Brain microvascular endothelial cell (primary cell): ENCODE data around the gene ATP8B4.

Experiments used
- DNase-seq: peaks from one replicate; pipeline ENCODE4 v3.0.0-alpha.2; 2020
- H3K27ac ChIP-seq: fragments of 250-450 bp; sonication (Bioruptor Pico); 2 replicates; pipeline ENCODE4 v1.5.1; 2020; ENCODE audit warnings: mild to moderate bottlenecking, moderate library complexity
- H3K27me3 ChIP-seq: fragments of 250-450 bp; sonication (Bioruptor Pico); replicated peaks from 2 replicates; pipeline ENCODE4 v1.5.1; 2020; ENCODE audit warnings: mild to moderate bottlenecking
- H3K36me3 ChIP-seq: fragments of 250-450 bp; sonication (Bioruptor Pico); replicated peaks from 2 replicates; pipeline ENCODE4 v1.5.1; 2020; ENCODE audit warnings: mild to moderate bottlenecking
- H3K4me3 ChIP-seq: 2 replicates; pipeline ENCODE4 v1.5.1; 2011; ENCODE audit warnings: low read depth, mild to moderate bottlenecking, control low read depth, low read length, moderate library complexity
- CTCF ChIP-seq: IDR thresholded peaks from 2 replicates; pipeline ENCODE4 v1.5.1; 2011; ENCODE audit warnings: low read depth, mild to moderate bottlenecking, moderate library complexity, low read length, control low read depth, inconsistent platforms; ENCODE audit errors: missing control alignments
- in situ Hi-C: cut with HindIII; loops from 2 replicates; pipeline ENCODE4 v1.10.0; 2017; ENCODE audit warnings: low sequenced_read_pairs, low pct_ligation_motif_present

ATP8B4 gene

GRCh38 chr15:49898575-49899283 lies 220.3 kb downstream of the ATP8B4 start:
- no peak for DNase-seq
- H3K27me3 ChIP-seq: no peaks in the 10 kb centered on the region
- in situ Hi-C loops: no loop called here
- no peak overlapping the region for H3K27ac ChIP-seq
- no peaks in the 10 kb centered on the region for H3K36me3 ChIP-seq
- no peak for TF ChIP-seq CTCF
- H3K4me3 ChIP-seq: no peak overlapping the region

GRCh38 chr15:49898097-49898496 lies 220.9 kb downstream of the ATP8B4 start:
- TF ChIP-seq CTCF: no peak
- DNase-seq: no peak
- Histone ChIP-seq H3K27ac (no peak overlapping the region), H3K4me3 (no peak overlapping the region), H3K27me3 (no peaks in the 10 kb centered on the region), H3K36me3 (no peaks in the 10 kb centered on the region)
- in situ Hi-C loops: no loop called here

- DNase-seq: peak; percentile 29
- in situ Hi-C loops: no loop called here
- no peak for TF ChIP-seq CTCF
- no peaks in the 10 kb centered on the region for H3K36me3 ChIP-seq
- no peaks in the 10 kb centered on the region for H3K27me3 ChIP-seq
- H3K4me3 ChIP-seq: no peak overlapping the region
- H3K27ac ChIP-seq: no peak overlapping the region
Observed at GRCh38 chr15:49895347-49896223, 223.4 kb downstream of the ATP8B4 start.

- Histone ChIP-seq H3K27me3 (no peaks in the 10 kb centered on the region), H3K36me3 (no peaks in the 10 kb centered on the region), H3K4me3 (no peak overlapping the region), H3K27ac (no peak overlapping the region)
- DNase-seq: no peak
- in situ Hi-C loops: no loop called here
- no peak for TF ChIP-seq CTCF
Observed at GRCh38 chr15:49890689-49891088, 228.3 kb downstream of the ATP8B4 start.

- Histone ChIP-seq H3K4me3 (no peak overlapping the region), H3K27me3 (no peaks in the 10 kb centered on the region), H3K36me3 (no peaks in the 10 kb centered on the region), H3K27ac (no peak overlapping the region)
- in situ Hi-C loops: no loop called here
- DNase-seq: no peak
- TF ChIP-seq CTCF: no peak
Observed at GRCh38 chr15:49889536-49889935, 229.5 kb downstream of the ATP8B4 start.
